ENCODE data around the gene SLC16A10. TPM values are rescaled to one million over a fixed set of nuclear protein-coding genes. Genes with fewer than 3 reads are reported as not detected.

SLC16A10 gene
- total and polyA plus RNA-seq, 2 of the 13 experiments (the other 11 are each of a cell fraction or from before 2014, with no cell fraction given) = 8.2 to 20.1 TPM

DNA sequence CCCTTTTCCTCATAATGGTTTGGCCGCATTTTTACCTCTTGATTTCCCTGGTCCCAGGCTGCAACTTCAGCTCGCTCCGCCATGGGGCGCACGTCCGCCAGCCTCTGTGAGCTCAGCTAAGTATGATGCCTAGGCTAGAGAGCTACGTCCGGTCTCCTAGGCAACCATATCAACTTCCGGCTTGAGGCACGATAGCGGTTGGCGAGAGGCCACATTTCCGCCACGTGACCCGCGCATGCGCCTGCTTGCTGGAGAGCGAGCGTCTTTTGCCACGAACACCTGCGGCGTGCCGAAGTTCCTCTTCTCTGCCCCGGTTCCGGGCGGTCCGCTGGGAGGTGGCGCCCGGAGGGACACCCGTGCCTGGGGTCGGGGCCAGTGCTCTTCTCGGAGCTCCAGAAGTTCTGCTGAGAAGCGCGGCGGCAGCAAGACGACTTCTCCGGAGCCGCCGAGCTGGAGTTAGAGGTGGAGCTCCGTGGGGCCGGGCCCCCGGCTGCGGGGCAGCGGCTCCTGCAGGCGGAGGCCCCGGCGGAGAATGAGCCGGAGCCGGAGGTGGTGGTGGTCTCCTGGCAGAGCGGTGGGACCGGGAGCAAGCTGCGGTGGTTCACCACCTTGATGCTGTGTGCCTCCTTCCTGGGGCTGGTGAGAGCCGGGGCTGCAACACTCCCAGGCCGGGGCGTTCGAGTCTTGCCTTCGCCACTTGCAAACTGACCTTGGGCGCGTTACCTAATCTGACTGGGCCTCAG is 172.0 kb downstream of the SLC16A10 start (continued):
- TF ChIP-seq KMT2A (CRISPR knock-in tag; IDR thresholded peaks at IDR 0.05) (peak; percentile 97), ZNF572 (CRISPR knock-in tag; IDR thresholded peaks at IDR 0.05) (peak; percentile 70; the same call in 1 of the 2 replicates), ZNF24 (IDR thresholded peaks at IDR 0.05) (no peak), ASH2L (IDR thresholded peaks at IDR 0.05; ENCODE audit: insufficient read length, low read depth, low read length) (peak; percentile 94), ATF2 (CRISPR knock-in tag; IDR thresholded peaks at IDR 0.05) (peak; percentile 71; the same call in 1 of the 2 replicates), XRCC5 (optimal IDR thresholded peaks at IDR 0.05; ENCODE audit: low read length) (peak; percentile 97), NFE2L1 (CRISPR knock-in tag; IDR thresholded peaks at IDR 0.05; ENCODE audit: borderline replicate concordance) (no peak), RFX3 (CRISPR knock-in tag; IDR thresholded peaks at IDR 0.05) (peak; percentile 99), SAFB2 (CRISPR knock-in tag; IDR thresholded peaks at IDR 0.05; ENCODE audit: borderline replicate concordance, low read depth) (no peak; the same call in 1 of the 2 replicates), KLF11 (CRISPR knock-in tag; IDR thresholded peaks at IDR 0.05) (peak; percentile 32; the same call in 1 of the 2 replicates), NFIC (IDR thresholded peaks at IDR 0.05; ENCODE audit: low read length) (no peak), ZNF556 (CRISPR knock-in tag; IDR thresholded peaks at IDR 0.05; ENCODE audit: borderline replicate concordance) (peak; percentile 96; the same call in 1 of the 2 replicates), ZNF383 (CRISPR knock-in tag; IDR thresholded peaks at IDR 0.05; ENCODE audit: borderline replicate concordance) (no peak), YY1 (IDR thresholded peaks at IDR 0.05; ENCODE audit: insufficient read depth, insufficient replicate concordance, low read depth, low read length) (peak; percentile 52), ZNF816 (CRISPR knock-in tag; IDR thresholded peaks at IDR 0.05; ENCODE audit: borderline replicate concordance) (peak; percentile 86), ZNF879 (CRISPR knock-in tag; IDR thresholded peaks at IDR 0.05) (no peak), ZNF839 (CRISPR knock-in tag; IDR thresholded peaks at IDR 0.05; ENCODE audit: borderline replicate concordance) (peak; percentile 79; the same call in 1 of the 2 replicates), KAT8 (CRISPR knock-in tag; IDR thresholded peaks at IDR 0.05) (peak; percentile 93), ATRX (CRISPR knock-in tag; IDR thresholded peaks at IDR 0.05; ENCODE audit: borderline replicate concordance) (no peak), ZNF343 (CRISPR knock-in tag; IDR thresholded peaks at IDR 0.05) (peak; percentile 80; the same call in 1 of the 2 replicates), ZFP36L2 (CRISPR knock-in tag; IDR thresholded peaks at IDR 0.05) (no peak), TGIF2 (CRISPR knock-in tag; IDR thresholded peaks at IDR 0.05) (peak; percentile 83), PHF5A (CRISPR knock-in tag; IDR thresholded peaks at IDR 0.05; ENCODE audit: low read depth, unreplicated experiment) (no peak), FLYWCH1 (CRISPR knock-in tag; IDR thresholded peaks at IDR 0.05) (no peak)
- TF ChIP-seq, protein P1, sequence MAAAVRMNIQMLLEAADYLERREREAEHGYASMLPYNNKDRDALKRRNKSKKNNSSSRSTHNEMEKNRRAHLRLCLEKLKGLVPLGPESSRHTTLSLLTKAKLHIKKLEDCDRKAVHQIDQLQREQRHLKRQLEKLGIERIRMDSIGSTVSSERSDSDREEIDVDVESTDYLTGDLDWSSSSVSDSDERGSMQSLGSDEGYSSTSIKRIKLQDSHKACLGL (CRISPR knock-in tag; IDR thresholded peaks at IDR 0.05) = peak; percentile 95; the same call in 1 of the 2 replicates
- TF ChIP-seq, protein P2, sequence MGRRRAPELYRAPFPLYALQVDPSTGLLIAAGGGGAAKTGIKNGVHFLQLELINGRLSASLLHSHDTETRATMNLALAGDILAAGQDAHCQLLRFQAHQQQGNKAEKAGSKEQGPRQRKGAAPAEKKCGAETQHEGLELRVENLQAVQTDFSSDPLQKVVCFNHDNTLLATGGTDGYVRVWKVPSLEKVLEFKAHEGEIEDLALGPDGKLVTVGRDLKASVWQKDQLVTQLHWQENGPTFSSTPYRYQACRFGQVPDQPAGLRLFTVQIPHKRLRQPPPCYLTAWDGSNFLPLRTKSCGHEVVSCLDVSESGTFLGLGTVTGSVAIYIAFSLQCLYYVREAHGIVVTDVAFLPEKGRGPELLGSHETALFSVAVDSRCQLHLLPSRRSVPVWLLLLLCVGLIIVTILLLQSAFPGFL (CRISPR knock-in tag; IDR thresholded peaks at IDR 0.05) = no peak
- TF ChIP-seq, protein P3, sequence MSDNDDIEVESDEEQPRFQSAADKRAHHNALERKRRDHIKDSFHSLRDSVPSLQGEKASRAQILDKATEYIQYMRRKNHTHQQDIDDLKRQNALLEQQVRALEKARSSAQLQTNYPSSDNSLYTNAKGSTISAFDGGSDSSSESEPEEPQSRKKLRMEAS (IDR thresholded peaks at IDR 0.05) = peak; percentile 98
- TF ChIP-seq, protein P4, sequence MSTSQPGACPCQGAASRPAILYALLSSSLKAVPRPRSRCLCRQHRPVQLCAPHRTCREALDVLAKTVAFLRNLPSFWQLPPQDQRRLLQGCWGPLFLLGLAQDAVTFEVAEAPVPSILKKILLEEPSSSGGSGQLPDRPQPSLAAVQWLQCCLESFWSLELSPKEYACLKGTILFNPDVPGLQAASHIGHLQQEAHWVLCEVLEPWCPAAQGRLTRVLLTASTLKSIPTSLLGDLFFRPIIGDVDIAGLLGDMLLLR (CRISPR knock-in tag; IDR thresholded peaks at IDR 0.05) = peak; percentile 44; the same call in 1 of the 2 replicates
